ENCODE data around the gene CDT1.
"Not testable (repeated sequence)": the region's sequence is repeated elsewhere in the genome, so short reads cannot be mapped to it uniquely, and the experiment has no call there.

Gene CDT1

DNA sequence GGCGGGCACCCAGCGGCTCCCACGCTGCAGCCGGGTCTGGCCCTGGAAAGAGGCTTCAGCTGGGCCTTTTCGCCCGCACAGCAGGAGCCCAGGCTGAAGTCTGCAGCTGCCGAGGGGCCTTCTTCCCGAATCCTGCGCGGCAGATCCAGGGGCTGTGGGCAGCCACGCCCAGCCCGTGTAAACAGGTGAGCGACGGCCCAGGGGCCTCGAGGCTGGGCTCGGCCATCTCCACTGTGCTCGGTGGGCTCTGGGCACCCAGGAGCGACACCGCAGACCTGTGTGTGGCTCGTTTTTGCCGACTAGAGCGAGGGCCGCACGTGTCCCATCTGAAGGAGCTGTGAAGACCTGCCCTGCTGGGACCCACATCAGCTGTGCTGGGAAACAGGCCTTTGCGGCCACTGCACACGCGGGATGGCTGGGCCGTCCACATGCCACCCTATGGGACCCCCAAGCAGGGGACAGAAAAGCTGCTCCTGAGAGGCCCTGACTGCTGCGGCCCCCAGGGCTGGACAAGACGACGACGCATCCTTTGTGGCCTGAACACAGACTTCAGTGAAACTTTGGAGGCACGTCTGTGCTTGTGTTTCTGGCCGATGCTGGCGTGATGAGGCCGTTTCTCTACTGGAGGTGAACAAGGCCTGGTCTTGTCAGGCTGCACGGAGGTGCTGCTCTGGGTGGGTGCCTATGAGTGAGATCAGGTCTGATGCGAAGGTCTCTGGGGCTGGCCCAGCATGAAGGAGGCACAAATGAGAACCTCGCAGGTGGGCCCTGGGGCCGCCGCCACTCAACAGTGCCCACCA, 13.3 kb downstream of the CDT1 start:
- DNase-seq (ENCODE audit: low read depth in 3 of 3): no peak

DNA sequence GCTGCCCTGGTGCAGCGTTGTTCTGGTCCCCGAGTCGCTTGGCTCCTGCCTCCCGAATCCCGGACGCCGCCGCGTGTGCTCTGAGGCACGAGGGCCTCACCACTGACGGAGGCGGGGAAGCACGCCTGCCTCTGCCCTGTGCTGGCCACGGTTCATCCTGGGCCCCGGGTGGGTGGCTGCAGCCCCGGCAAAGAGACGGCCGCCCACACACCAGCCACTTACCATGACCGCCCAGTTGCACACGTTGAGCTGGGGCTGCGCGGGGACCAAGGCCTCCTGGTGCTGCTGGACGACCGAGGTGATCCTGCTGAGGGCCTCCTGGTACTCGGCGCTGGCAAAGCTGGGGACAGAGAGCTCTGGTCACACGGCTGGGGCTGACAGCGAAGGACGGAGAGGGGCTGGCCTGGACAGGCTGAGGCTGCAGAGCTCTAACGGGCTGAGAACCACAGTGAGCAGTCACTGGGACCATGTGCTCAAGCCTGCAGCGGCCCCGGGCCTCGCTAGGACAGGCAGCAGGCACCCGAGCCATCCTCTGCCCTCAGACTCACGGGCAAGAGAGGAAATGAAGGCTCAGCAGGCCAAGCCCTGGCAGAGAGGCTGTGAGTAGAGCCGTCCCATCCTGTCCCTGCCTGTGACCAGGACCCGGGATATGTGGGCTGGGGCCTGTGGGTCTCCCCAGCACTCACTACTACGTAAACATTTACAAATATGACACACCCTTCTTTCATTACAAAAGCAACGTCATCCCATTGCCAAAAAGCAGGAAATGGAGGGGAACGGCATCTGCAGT, 14.4 kb downstream of the CDT1 start:
- DNase-seq (ENCODE audit: low read depth in 3 of 3): no peak

DNA sequence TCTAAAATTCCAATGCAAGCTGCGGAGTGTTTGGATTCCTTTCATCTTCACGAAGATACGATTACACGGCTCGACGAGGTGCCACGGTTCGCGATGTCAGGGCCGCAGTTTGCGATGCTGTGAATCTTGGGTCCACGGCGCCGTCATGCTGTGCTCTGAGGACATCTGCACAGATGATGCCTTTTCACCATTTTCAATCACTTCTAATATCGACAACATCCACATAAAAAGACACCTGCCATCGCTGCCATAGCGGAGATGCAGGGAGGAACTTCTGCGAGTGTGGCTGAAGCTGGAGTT, 14.9 kb downstream of the CDT1 start:
- DNase-seq (ENCODE audit: low read depth in 3 of 3): no peak

DNA sequence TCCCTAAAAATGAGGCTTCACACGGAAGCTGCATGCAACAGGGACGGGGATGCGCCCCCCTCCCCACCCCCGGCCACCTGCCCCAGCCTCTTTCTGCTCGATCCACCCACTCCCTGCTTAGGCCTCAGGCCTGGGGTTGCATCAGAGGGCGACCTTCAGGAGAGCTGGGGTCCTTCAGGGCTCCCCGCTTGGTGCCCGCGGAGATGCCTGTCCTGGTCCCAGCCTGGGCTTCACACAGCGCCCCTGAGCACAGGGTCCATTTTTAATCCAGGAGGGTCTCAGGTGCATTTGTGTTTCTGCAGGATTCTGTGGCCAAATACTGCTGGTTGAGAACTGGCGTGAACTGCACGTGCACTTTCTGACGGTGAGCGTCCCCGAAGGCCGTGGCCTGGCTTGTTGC, 15.5 kb downstream of the CDT1 start:
- DNase-seq (ENCODE audit: low read depth in 3 of 3): no peak

DNA sequence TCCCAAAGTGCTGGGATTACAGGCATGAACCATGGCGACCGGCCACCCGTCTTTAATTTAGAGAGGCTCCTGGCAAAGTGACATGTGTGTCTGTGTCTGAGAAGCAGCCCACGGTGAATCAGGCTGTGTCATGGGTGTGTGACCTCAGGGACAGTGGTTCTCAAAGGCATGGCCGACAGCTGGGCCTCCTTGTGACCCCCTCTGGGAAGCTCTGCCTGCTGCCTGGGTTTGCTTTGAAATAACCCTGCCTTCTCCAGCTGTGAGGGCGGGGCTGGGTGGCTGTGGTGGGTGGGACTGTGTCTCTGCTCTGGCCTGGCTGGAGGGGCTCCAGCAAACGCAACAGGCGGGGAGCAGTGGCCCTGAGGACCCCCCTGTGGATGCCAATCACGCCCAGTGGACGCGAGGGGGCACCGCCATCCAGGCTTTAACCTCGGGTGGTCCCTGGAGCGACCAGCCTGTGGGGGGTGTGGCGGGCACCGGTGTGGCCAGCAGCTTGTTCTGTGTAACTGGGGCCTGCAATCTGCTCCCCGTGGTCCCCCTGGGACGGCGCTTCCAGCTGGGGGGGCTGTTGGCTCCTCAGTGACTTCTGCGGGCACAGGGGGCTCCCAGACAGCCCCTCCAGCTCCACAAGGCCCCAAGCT, 16.9 kb downstream of the CDT1 start:
- DNase-seq (ENCODE audit: low read depth in 3 of 3): no peak

DNA sequence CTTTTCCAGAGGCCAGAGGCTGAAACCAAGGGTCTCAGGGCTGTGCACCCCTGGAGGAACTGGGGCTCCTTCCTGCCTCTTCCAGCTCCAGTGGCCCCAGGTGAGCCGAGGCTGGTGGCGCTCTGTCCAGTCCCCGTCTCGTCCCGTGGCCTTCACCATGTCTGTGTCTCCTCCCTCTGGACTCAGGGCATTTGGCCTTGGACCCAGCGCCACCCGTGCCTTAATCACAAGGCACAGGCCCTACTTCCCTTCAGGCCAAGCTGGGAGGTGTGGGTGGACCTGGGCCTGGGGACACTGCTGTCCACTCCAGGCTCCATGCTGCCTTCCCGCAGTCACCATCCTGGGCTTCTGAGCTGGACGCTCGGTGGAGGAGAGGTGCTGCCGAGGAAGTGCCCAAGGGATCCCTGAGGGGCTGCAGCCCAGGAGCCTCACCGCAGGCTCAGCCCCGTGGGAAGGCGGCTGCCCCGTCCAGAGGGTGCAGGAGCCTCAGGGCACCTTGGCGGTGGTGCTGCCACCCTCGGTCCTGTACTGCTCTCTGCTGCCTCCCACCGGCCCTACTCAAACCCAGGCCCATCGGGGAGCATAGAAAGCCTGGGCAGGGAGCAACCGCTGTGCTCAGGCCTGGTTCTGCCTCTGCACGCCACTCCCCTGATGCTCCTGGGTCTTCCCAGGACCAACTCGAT, 17.7 kb downstream of the CDT1 start:
- DNase-seq (ENCODE audit: low read depth in 3 of 3): no peak

DNA sequence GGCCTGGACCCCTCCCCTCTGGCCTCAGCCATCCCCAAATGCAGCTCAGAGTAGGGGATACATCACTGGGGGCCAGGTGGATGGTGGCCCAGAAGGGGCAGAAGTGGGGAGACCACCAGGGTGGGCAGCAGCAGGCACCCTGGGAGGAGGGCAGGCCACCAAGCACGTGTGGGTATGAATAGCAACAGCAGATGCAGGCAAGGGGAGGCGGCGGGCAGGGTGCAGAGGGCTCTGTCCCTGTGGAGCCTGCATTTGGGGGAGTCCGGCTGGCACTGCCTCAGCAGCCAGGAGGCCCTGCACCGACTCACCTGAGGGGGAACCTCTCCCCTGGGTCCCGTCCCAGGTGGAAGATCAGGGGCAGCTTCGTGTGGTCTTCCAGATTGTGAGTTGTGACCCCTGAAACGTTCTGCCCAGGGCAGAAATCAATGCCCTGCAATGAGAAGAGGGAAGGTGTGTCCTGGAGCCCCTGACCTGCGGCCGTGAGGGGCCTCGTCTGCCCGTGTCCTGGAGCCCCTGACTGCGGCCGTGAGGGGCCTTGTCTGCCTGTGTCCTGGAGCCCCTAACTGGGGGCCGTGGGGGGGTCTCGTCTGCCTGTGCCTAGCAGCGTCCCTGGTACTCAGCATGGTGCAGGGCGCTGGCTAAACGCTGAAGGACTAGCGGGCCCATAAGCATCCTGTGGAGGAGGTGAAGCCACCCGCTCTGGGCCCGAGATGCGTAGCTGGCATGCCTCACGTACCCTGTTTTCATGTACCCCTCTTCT, 18.9 kb downstream of the CDT1 start:
- no peak for DNase-seq (ENCODE audit: low read depth in 3 of 3)

DNA sequence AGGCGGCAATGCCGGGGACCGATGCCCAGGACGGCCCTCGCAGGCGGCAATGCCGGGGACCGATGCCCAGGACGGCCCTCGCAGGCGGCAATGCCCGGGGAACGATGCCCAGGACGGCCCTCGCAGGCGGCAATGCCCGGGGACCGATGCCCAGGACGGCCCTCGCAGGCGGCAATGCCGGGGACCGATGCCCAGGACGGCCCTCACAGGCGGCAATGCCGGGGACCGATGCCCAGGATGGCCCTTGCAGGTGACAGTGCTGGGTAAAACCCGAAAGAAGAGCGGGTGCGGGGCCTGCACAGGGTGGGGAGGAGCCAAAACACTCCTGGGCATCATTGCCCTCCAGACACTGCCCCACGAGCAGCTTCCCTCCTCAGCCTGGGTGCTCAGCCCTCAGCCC, 20.1 kb downstream of the CDT1 start:
- DNase-seq (ENCODE audit: low read depth in 3 of 3): not testable (repeated sequence)

DNA sequence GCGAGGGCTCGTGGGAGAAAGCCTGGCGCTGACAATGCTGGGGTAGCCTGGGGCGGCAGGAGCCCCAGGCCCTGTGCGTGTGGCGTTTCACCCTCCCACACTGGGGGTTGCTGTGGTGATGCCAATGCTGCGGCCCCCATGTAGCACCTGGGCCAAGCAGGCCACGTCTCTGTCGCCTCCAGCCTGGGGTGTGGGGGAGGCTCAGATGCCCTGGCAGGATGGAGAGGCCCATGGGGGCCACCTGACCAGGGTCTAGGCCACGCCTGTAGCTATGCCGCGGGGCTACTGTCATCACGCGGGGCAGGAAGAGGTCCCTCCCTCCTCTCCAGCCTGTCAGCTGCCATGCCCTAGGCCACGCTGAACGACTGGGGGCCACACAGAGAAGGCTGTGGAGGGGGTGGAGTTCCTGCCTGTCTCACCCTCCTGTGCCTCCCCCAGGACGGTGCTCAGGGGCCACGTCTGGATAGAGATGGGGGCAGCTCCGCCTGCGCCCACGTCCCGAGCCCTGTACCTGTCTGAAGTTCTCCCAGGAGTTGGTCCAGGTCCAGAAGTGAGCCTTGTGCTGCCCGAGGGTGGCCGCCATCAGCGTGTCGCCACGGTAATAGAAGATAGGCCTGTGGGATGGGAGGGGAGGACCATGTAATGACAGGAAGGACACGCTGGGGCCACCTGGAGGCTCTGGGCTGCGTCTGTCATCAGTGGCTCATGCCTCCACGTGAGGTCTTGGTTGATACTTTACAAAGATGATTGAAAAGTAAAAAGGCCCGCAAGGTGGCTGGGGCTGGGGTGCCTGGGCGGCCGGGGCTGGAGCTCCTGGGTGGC, 20.9 kb downstream of the CDT1 start:
- no peak for DNase-seq (ENCODE audit: low read depth in 3 of 3)

DNA sequence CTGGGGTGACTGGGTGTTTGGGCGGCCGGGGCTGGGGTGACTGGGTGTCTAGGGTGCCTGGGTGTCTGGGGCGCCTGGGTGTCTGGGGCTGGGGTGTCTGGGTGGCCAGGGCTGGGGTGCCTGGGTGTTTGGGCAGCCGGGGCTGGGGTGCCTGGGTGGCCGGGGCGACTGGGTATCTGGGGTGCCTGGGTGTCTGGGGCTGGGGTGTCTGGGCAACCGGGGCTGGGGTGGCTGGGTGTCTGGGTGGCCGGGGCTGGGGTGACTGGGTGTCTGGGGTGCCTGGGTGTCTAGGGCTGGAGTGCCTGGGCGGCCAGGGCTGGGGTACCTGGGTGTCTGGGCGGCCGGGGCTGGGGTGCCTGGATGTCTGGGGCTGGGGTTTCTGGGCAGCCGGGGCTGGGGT, 21.6 kb downstream of the CDT1 start:
- DNase-seq (ENCODE audit: low read depth in 3 of 3): no peak

DNA sequence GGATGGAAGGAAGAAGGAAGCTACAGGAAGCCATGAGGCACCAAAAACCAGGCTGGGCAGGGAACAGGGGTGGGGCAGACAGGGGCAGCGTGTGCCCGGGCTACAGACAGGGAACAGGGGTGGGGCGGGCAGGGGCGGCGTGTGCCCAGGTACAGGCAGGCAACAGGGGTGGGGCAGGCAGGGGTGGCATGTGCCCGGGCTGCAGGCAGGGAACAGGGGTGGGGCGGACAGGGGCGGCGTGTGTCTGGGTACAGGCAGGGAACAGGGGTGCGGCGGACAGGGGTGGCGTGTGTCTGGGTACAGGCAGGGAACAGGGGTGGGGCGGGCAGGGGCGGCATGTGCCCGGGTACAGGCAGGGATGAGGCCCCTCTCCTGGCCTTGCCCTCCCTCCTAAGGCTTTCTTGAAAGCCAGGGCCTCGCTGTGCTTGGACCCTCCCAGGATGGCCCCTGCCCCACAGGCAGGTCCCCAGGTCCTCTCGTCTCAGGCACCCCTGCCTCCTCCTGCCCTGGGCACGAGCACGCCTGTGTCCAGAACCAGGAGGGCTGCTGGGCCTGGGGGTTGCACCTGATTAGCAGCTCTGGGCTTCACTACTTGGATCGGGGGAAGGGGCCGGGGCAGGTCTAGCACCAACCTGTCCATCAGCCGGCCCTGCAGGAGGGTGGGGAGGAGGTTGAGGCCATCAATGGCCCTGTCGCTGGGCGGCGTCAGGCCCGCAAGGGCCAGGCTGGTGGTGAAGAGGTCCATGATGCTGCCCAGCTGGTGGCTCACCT, 22.7 kb downstream of the CDT1 start:
- DNase-seq (ENCODE audit: low read depth in 3 of 3): no peak

DNA sequence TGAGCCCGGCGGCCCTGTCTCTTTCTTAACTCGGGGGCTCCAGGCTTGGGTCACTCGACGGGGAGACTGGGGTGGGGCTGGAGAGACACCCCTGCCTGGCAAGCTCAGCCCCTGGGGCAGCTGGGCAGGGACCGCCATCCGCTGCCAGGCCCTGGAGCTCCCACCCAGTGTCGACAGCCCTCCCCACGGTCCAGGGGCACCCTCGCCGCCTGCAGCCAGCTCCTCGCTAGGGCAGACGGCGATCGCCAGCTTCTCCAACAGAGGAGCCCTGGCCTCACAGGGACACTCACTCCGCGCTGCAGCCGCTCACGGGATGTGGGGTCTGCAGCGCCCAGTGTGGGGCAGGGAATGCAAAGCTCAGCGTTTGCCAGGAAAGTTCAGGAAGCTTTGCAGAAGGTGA, 24.1 kb downstream of the CDT1 start:
- DNase-seq (ENCODE audit: low read depth in 3 of 3): no peak

DNA sequence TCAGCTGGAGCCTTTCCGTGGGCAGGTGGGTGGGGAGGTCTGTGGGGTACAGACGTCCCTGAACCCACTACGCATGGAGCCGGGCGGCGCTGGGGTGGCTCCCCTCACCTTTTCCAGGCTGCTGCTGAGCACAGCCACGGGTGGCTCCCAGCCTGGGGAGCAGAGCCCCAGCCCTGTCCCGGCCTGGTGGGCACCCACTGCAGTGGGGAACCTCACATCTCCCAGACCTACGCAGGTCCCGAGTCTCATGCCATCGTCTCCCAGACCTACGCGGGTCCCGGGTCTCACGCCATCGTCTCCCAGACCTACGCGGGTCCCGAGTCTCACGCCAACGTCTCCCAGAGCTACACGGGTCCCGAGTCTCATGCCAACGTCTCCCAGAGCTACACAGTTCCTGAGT, 25.1 kb downstream of the CDT1 start:
- DNase-seq (ENCODE audit: low read depth in 3 of 3): no peak

DNA sequence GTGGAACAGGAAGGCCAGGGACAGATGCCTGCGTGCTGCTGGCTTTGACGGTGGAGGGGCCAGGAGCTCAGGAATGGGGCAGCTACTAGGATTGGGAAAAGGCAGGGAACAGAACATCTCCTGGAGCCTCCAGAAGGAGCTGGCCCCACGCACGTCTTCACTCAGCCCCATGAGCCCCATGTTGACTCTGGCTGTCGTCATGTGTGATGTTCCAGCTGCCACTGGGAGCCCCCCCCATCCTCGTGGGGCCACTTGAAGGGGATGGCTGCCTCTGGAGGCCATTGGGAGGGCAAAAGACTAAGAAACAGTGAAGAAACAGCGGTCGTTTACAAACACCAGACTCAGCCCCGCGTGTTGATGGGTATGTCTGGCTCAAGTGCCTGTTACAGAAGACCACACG, 26.7 kb downstream of the CDT1 start:
- DNase-seq (ENCODE audit: low read depth in 3 of 3): no peak

DNA sequence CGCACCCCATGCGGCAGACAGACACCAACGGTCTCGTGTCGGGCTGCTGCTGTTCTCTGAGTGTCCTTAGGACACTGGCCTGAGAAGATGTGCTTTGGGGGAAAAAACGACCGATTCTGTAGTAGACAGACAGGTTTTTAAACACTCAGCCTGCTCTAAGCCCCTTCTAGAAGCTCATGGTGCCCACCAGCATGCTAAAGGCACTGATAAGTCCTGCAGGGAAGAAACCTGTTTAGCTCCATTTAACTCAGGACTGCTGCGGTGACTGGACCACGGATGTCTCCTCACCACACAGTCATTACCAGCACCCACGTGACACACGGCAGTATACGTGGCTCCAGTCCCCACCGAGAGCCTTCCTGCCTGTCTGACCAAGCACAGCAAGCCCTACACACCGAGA, 27.2 kb downstream of the CDT1 start:
- no peak for DNase-seq (ENCODE audit: low read depth in 3 of 3)

DNA sequence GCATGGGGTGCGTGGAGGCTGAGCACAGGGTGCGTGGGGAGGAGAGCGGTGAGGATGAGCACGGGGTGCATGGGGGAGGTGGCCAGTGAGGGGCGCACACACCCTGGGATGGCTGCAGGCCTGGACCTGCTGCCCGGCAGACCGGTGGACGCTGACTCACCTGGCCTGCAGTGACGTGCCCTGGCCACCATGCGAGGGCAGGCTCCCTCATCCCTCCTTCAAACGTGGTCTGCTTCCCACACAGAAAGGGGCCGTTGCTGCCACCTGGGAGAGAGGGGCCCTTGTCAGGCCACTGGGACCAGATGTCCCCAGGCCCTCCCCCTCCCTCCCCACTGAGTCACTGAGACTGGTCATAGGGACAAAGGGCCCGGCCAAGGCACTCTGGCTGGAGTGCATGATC, 28.2 kb downstream of the CDT1 start:
- no peak for DNase-seq (ENCODE audit: low read depth in 3 of 3)

DNA sequence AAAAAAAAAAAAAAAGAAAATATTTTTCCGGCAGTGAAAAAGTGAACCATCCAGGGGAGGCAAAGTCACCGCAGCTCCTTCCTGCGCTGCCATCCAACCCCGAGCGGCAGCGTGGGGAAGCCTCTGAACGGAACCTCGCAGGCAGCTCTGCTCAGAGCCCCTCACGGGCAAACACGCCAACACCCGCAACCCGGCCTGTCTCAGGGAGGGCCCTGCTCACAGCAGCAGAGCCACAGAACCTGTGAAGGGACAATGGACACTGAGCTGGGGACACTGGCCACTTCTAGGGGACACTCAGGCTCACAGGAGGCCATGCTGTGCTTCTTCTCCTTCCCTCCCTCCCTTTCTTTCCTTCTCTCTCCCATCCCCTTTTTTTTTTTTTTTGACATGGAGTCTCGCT, 29.5 kb downstream of the CDT1 start:
- no peak for DNase-seq (ENCODE audit: low read depth in 3 of 3)

DNA sequence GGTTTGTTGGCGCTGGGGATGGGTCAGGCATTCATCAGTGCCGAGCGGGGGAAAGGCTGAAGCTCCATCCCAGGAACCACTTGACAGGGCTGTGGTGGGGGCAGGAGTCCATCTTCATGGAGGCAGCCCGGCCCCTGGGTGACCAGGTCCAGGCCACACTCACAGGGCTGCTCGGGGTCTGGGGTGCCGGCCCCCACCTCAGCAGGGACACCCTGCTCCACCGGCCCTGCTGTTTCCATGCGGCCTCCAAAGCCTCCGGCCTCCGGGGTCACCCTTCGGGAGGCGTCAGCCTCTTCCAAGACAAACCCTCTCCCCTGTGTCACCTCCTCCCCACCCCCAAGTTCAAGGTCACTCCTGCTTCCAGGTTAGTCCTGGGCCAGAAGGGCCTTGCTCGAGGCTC, 31.1 kb downstream of the CDT1 start:
- no peak for DNase-seq (ENCODE audit: low read depth in 3 of 3)

DNA sequence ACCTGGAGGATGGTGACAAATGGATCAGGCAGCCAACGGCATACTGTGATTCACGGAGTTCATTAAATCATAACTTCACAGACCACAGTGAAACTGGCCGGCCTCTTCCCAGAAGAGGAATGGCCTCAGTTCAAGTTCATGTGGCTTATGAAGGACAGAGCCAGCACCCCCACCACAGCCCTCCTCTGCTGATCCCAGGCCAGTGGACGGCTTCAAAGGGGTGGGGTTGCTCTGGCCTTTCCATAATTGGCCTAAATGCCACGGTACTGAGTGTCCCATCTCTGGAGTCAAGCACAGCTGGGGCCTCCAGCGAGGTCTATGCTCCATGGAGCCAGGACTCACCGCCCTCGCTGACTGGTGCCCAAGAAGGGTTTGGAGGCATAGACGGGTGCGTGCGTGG, 31.8 kb downstream of the CDT1 start:
- DNase-seq (ENCODE audit: low read depth in 3 of 3): no peak

DNA sequence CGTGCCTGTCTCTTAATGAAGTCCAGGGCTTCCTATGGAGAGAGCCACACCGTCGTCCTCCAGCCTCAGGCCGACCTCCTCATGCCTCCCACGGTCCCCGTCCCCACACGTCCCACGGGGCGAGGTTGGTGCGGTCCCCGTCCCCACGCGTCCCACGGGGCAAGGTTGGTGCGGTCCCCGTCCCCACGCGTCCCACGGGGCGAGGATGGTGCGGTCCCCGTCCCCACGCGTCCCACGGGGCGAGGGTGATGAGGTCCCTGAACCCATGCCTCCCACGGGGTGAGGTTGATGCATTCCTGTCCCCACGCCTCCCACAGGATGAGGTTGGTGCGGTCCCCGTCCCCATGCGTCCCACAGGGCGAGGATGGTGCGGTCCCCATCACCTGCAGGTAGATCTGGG, 32.2 kb downstream of the CDT1 start:
- DNase-seq (ENCODE audit: low read depth in 3 of 3): no peak
